GM21423 (cell line): Measurements from ENCODE around the gene MTHFD1L.

ENCODE experiments used
- ATAC-seq: cut with Tn5 transposase; IDR thresholded peaks from one replicate; pipeline ENCODE4 v1.9.1; 2021; ENCODE audit warnings: mild to moderate bottlenecking, moderate library complexity; ENCODE audit not compliant: unreplicated experiment

The MTHFD1L gene

GRCh38 chr6:151143806-151144205 lies 278.3 kb downstream of the MTHFD1L start:
- ATAC-seq = no peak

DNA sequence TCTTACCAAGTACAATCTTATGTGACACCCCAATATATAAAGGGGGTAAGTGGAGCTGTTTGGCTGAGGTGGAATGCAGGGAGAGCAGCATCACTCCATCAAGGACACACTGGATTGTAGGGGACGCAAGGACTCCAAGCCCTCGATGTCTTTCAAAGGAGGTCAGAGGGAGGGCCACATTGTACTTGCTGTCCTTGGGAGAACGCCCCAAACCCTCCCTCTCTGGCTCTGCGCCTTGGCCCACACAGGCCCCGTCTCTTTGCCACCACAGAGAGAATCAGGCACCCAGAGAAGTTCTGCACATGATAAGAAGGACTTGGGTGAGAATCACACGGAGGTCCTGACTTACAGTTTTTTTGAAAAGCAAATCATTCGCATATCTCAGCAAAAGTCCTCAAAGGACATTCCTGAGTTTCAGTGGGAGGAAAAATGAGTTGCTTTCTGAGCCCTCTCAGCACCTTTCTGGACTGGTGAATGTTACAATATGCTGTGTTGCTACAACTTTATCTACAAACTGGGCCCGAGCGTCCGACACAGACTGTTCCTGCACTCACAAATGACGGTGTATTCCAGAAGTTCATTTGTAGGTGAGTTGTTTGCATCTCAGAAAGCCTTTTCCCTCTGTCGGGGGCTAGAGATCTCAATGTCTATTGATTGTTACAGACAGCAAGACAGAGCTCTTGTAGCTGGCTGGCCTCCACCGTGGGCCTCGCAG lies 281.8 kb downstream of the MTHFD1L start:
- ATAC-seq = no peak

- ATAC-seq = no peak
Measured at GRCh38 chr6:151148111-151148510, 282.6 kb downstream of the MTHFD1L start.

DNA sequence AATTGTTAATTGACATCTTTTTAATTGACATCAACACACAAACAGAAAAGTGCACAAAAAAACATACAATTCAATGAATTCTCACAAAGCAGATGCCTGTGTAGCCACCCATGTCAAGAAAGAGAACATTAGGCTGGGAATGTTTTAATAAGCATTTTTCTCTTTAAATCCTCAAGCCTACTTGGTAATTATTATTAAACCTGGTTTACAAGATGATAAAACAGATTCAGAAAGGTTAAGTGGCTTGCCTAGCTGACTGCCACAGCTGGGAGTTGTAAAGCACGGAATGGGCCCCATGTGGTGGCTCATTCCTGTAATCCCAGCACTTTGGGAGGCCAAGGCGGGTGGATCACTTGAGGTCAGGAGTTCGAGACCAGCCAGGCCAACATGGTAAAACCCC lies 284.3 kb downstream of the MTHFD1L start:
- ATAC-seq = no peak
